ENCODE results near the gene MTRF1. TPM values are rescaled to one million over a fixed set of nuclear protein-coding genes. Genes with fewer than 3 reads are reported as not detected.

Gene MTRF1
- 18.1 and 24.9 TPM in 2 replicates for total RNA-seq (ENCODE audit: low replicate concordance)

GRCh38 chr13:41263261-41263971 lies at the start of gene MTRF1:
Gene MTRF1, minus strand, starts transcription at chr13:41263576. Its CDS starts 2,669 bp downstream, at chr13:41260907.
- peak within 1 kb of the TSS; percentile 85 for H3K27ac Mint-ChIP-seq
- no peak within 1 kb of the TSS for H3K27ac ChIP-seq
- peaks cover 9% of the 10 kb centered on the region for H3K36me3 Mint-ChIP-seq
- peak within 1 kb of the TSS; percentile 63 for H3K9ac ChIP-seq
- peaks cover 3% of the 10 kb centered on the region for H3K4me1 ChIP-seq
- H3K4me2 ChIP-seq, result peak within 1 kb of the TSS; percentile 84
- peaks cover 10% of the 10 kb centered on the region for H3K36me3 ChIP-seq
- H3F3A ChIP-seq (ENCODE audit: low read depth), result no peaks in the 10 kb centered on the region
- H3K27me3 ChIP-seq, result no peaks in the 10 kb centered on the region
- H3K79me2 ChIP-seq (ENCODE audit: low read depth), result peaks cover 13% of the 10 kb centered on the region
- no peaks in the 10 kb centered on the region for H3K27me3 Mint-ChIP-seq (ENCODE audit: insufficient read depth, low read depth)
- peaks cover 20% of the 10 kb centered on the region for H3K9me3 ChIP-seq (ENCODE audit: low read depth)
- peak; percentile 82 for DNase-seq (ENCODE audit: low spot score)
- peaks cover 7% of the 10 kb centered on the region for H3K4me1 Mint-ChIP-seq
- peak within 1 kb of the TSS; percentile 97 for H3K4me3 Mint-ChIP-seq
- H3K9me3 Mint-ChIP-seq, result peaks cover 12% of the 10 kb centered on the region
- peak within 1 kb of the TSS; percentile 100 for H2AFZ ChIP-seq (replicated peaks)
- no peaks in the 10 kb centered on the region for H4K20me1 ChIP-seq (ENCODE audit: low read depth)
- TF ChIP-seq CTCF (IDR thresholded peaks at IDR 0.05) (no peak), EZH2phosphoT487 (IDR thresholded peaks at IDR 0.05) (no peak), EZH2 (IDR thresholded peaks at IDR 0.05) (no peak)
- peak within 1 kb of the TSS; percentile 97 for H3K4me3 ChIP-seq

- peak; percentile 17 for DNase-seq (ENCODE audit: low spot score)
- Histone ChIP-seq H3K36me3 (peaks cover 6% of the 10 kb centered on the region), H3K27me3 (no peaks in the 10 kb centered on the region), H3K79me2 (ENCODE audit: low read depth) (peaks cover 71% of the 10 kb centered on the region), H3K4me3 (peak overlapping the region; percentile 84), H3K4me1 (peaks cover 29% of the 10 kb centered on the region), H3F3A (ENCODE audit: low read depth) (peaks cover 25% of the 10 kb centered on the region), H4K20me1 (ENCODE audit: low read depth) (peaks cover 62% of the 10 kb centered on the region), H3K4me2 (peak overlapping the region; percentile 84), H3K9ac (no peak overlapping the region), H3K27ac (no peak overlapping the region), H3K9me3 (ENCODE audit: low read depth) (no peaks in the 10 kb centered on the region), H2AFZ (replicated peaks) (no peak overlapping the region)
- Mint-ChIP-seq H3K4me1 (peaks cover 35% of the 10 kb centered on the region), H3K9me3 (no peaks in the 10 kb centered on the region), H3K4me3 (peak overlapping the region; percentile 98), H3K27me3 (ENCODE audit: insufficient read depth, low read depth) (peaks cover 2% of the 10 kb centered on the region), H3K36me3 (peaks cover 15% of the 10 kb centered on the region), H3K27ac (no peak overlapping the region)
- TF ChIP-seq CTCF (IDR thresholded peaks at IDR 0.05) (no peak), EZH2phosphoT487 (IDR thresholded peaks at IDR 0.05) (no peak), EZH2 (IDR thresholded peaks at IDR 0.05) (no peak)
These were observed 49.7 kb upstream of the MTRF1 start for GRCh38 chr13:41313117-41313516.

- H3K9ac ChIP-seq, result peak overlapping the region; percentile 97
- peak; percentile 19 for DNase-seq (ENCODE audit: low spot score)
- Mint-ChIP-seq H3K27ac (peak overlapping the region; percentile 95), H3K4me3 (peak overlapping the region; percentile 98), H3K9me3 (no peaks in the 10 kb centered on the region), H3K4me1 (peaks cover 35% of the 10 kb centered on the region), H3K27me3 (ENCODE audit: insufficient read depth, low read depth) (peaks cover 2% of the 10 kb centered on the region), H3K36me3 (peaks cover 6% of the 10 kb centered on the region)
- H3K27me3 ChIP-seq, result no peaks in the 10 kb centered on the region
- H3K27ac ChIP-seq, result no peak overlapping the region
- H3K79me2 ChIP-seq (ENCODE audit: low read depth), result peaks cover 62% of the 10 kb centered on the region
- H4K20me1 ChIP-seq (ENCODE audit: low read depth), result peaks cover 53% of the 10 kb centered on the region
- peaks cover 29% of the 10 kb centered on the region for H3K4me1 ChIP-seq
- TF ChIP-seq EZH2 (IDR thresholded peaks at IDR 0.05), result no peak
- no peak for TF ChIP-seq CTCF (IDR thresholded peaks at IDR 0.05)
- TF ChIP-seq EZH2phosphoT487 (IDR thresholded peaks at IDR 0.05), result no peak
- peaks cover 25% of the 10 kb centered on the region for H3F3A ChIP-seq (ENCODE audit: low read depth)
- no peak overlapping the region for H2AFZ ChIP-seq (replicated peaks)
- H3K36me3 ChIP-seq, result peaks cover 5% of the 10 kb centered on the region
- H3K9me3 ChIP-seq (ENCODE audit: low read depth), result no peaks in the 10 kb centered on the region
- H3K4me3 ChIP-seq, result peak overlapping the region; percentile 84
- H3K4me2 ChIP-seq, result peak overlapping the region; percentile 84
These were observed 48.8 kb upstream of the MTRF1 start for GRCh38 chr13:41312176-41312500.

Data from neural progenitor cell (in vitro differentiated cells).